Sciatic nerve (tissue), 2 donors: ENCODE data around the gene NEMF. TPM values are rescaled to one million over a fixed set of nuclear protein-coding genes. Genes with fewer than 3 reads are reported as not detected.
A peak's percentile ranks its signal among the peaks of the same experiment; 100 is the strongest.
"Not testable (repeated sequence)": the region's sequence is repeated elsewhere in the genome, so short reads cannot be mapped to it uniquely, and the experiment has no call there.

Experiments
- ATAC-seq: fragments of 200-7000 bp; cut with Tn5 transposase; one replicate; pipeline ENCODE4 v1.9.1; 2020; ENCODE audit warnings: mild to moderate bottlenecking, moderate library complexity
- DNase-seq: peaks from one replicate; pipeline ENCODE4 v3.0.0-alpha.2; 2020; ENCODE audit warnings: low spot score
- intact Hi-C: fragments of 100-400 bp; cut with DNase I; formaldehyde crosslinking; loops from one replicate; pipeline ENCODE4 v1.14.2; 2022
- total RNA-seq: library from RNA; stranded (reverse); fragmentation: NEBNext Ultra II Directional; extraction: Animal tissue kit (Norgen Biotek cat#: 25700); gene quantifications from one replicate; pipeline ENCODE4 v1.2.1, GENCODE V29; 2021
- donor health status: DM: no; HTN: no; CAD: no.
- donor health status: DM: no; HTN: no; CAD: no.

Gene NEMF
- total RNA-seq, 1 donor from 2014 or later, result 92.4 TPM

- intact Hi-C loops, result no loop called here
- ATAC-seq (peak; percentile 82), DNase-seq (no peak)
These were observed 27.9 kb upstream of the NEMF start for GRCh38 chr14:49880267-49881064.

GRCh38 chr14:49879646-49880204, 27.1 kb upstream of the NEMF start:
- ATAC-seq, result peak; percentile 85
- intact Hi-C loops, result loop anchor here (10.0 kb wide), 1 partner anchor 225 kb away; no protein-coding TSS in a partner anchor
- no peak for DNase-seq

GRCh38 chr14:49876563-49877127, 24.1 kb upstream of the NEMF start:
- intact Hi-C loops, result loop anchor here (10.0 kb wide), 1 partner anchor 228 kb away; no protein-coding TSS in a partner anchor

GRCh38 chr14:49875640-49876198, 23.1 kb upstream of the NEMF start:
- intact Hi-C loops, result loop anchor here (10.0 kb wide), 1 partner anchor 229 kb away; no protein-coding TSS in a partner anchor
- DNase-seq (no peak), ATAC-seq (no peak)

More at GRCh38 chr14:49876563-49877127, 24.1 kb upstream of the NEMF start:
- no peak for DNase-seq
- ATAC-seq, result no peak

- DNase-seq, ATAC-seq: not testable (repeated sequence)
- intact Hi-C loops, result loop anchor here (10.0 kb wide), 1 partner anchor 231 kb away; no protein-coding TSS in a partner anchor
These were observed 21.0 kb upstream of the NEMF start for GRCh38 chr14:49873548-49873947.

GRCh38 chr14:49870908-49871307, 18.3 kb upstream of the NEMF start:
- no peak for ATAC-seq
- DNase-seq, result no peak
- intact Hi-C loops, result loop anchor here (10.0 kb wide), 1 partner anchor 234 kb away; no protein-coding TSS in a partner anchor

GRCh38 chr14:49868720-49869114, 16.1 kb upstream of the NEMF start:
- intact Hi-C loops, result no loop called here
- ATAC-seq, result no peak
- no peak for DNase-seq

GRCh38 chr14:49867831-49868719, 15.5 kb upstream of the NEMF start:
- ATAC-seq (peak; percentile 95), DNase-seq (peak; percentile 98)
- intact Hi-C loops, result no loop called here

GRCh38 chr14:49865431-49865859, 12.9 kb upstream of the NEMF start:
- peak; percentile 86 for DNase-seq
- intact Hi-C loops, result no loop called here

GRCh38 chr14:49863487-49864281, 11.1 kb upstream of the NEMF start:
- intact Hi-C loops, result no loop called here
- DNase-seq (no peak), ATAC-seq (no peak)

More at GRCh38 chr14:49865431-49865859, 12.9 kb upstream of the NEMF start:
- ATAC-seq, result no peak

- peak; percentile 91 for DNase-seq
- ATAC-seq, result peak; percentile 72
- intact Hi-C loops, result no loop called here
These were observed 9.6 kb upstream of the NEMF start for GRCh38 chr14:49862089-49862673.

GRCh38 chr14:49861699-49862088, 9.1 kb upstream of the NEMF start:
- DNase-seq, result peak; percentile 70
- intact Hi-C loops, result no loop called here
- ATAC-seq, result peak; percentile 64

GRCh38 chr14:49860988-49861698, 8.6 kb upstream of the NEMF start:
- intact Hi-C loops, result no loop called here
- no peak for DNase-seq
- no peak for ATAC-seq

GRCh38 chr14:49858383-49858782, 5.8 kb upstream of the NEMF start:
- intact Hi-C loops, result no loop called here
- DNase-seq (no peak), ATAC-seq (no peak)

- intact Hi-C loops, result no loop called here
- ATAC-seq, result no peak
These were observed 4.9 kb upstream of the NEMF start for GRCh38 chr14:49857427-49858003.

GRCh38 chr14:49853572-49854375, 1.2 kb upstream of the NEMF start:
- ATAC-seq (peak; percentile 82), DNase-seq (peak; percentile 71)
- intact Hi-C loops, result no loop called here

More at GRCh38 chr14:49857427-49858003, 4.9 kb upstream of the NEMF start:
- no peak for DNase-seq
